GM03348 (cell line): ENCODE measurements around the gene ZCCHC14.
"Not testable (repeated sequence)": the region's sequence is repeated elsewhere in the genome, so short reads cannot be mapped to it uniquely, and the experiment has no call there.

ENCODE experiments used
- DNase-seq: peaks from one replicate; pipeline ENCODE4 v3.0.0; 2012; ENCODE audit warnings: low spot score

ZCCHC14 gene

GRCh38 chr16:87524407-87524806, 31.6 kb upstream of the ZCCHC14 start:
- no peak for DNase-seq

- DNase-seq = not testable (repeated sequence)
Measured at GRCh38 chr16:87523605-87524004, 30.8 kb upstream of the ZCCHC14 start.

- DNase-seq = not testable (repeated sequence)
Measured at GRCh38 chr16:87521764-87522163, 28.9 kb upstream of the ZCCHC14 start.

DNA sequence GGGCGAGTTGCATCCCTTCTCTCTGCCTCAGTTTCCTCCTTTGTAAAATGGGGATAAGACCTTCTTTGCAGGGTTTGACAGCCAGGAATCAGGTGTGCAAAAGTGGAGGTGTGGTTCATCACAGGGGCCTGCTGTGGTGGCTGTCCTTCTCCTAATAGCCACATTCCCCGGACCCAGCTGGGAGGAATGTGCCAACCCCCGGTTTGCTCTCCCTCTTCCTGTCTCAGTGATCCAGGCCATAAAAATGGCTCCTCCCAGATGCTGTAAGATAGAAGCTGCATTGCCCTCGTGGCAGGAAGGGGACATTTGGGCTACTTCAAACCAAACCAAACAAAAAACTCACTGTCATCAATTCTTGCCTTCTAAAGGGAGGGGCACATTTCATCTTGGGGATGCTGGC, 26.3 kb upstream of the ZCCHC14 start:
- peak; percentile 53 for DNase-seq

- DNase-seq = peak; percentile 72
Measured at GRCh38 chr16:87518430-87519051, 25.7 kb upstream of the ZCCHC14 start.

- peak; percentile 65 for DNase-seq
Measured at GRCh38 chr16:87517610-87518429, 25.0 kb upstream of the ZCCHC14 start.

DNA sequence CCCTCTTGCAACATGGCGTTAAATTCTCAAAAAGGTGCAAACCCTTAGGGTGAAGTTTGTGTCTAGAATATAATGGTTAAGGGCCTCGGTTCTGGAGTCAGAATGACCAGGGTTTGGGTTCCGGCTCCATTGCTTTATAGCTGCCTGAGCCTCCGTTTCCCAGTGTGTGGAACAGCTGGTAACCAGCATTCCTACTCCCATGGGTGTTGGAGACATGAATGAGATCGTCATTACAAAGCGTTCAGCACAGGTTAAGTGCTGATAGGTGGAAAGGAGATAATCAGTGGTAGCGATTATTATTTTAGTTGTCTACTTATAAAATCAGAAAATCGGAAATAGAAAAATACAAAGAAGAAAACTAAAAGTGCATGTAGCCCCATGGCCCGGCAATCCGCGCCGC, 23.5 kb upstream of the ZCCHC14 start:
- no peak for DNase-seq

- DNase-seq = no peak
Measured at GRCh38 chr16:87515475-87516330, 22.9 kb upstream of the ZCCHC14 start.

- DNase-seq = not testable (repeated sequence)
Measured at GRCh38 chr16:87509778-87510177, 17.0 kb upstream of the ZCCHC14 start.

DNA sequence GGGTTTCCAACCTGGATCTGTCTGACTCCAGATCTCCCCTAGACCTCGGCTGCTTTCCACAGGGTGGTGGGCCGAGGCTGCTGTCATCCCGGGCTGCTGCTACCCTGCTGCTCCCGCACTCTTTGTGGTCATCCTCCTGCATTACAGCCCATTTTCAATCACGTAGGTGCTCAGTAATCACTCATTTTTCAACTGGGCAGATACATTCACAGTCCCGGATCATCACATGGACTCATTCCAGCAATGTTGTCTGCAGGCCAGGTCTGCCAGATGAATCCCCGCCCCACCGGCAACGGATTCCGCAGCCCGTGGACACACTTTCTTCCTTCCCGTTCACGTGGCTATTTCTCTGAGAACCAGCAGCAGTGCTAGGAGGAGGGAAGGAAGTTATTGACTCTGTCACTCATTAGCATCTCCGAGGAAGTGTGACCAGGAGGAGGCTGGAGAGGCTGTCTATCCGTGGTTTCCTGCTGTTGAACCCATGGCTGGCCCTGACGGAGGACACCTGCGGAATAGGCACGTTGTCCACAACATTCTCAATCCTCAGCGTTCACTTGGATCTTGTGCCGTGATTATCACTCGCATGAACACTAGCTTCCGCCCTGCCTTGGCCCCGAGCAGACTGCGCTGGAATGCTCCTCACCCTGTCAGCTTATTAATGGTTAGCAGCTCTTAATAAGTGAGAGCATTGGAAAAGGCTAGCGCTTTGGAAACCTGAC, 14.7 kb upstream of the ZCCHC14 start:
- no peak for DNase-seq

GRCh38 chr16:87506423-87507350, 13.9 kb upstream of the ZCCHC14 start:
- no peak for DNase-seq

DNA sequence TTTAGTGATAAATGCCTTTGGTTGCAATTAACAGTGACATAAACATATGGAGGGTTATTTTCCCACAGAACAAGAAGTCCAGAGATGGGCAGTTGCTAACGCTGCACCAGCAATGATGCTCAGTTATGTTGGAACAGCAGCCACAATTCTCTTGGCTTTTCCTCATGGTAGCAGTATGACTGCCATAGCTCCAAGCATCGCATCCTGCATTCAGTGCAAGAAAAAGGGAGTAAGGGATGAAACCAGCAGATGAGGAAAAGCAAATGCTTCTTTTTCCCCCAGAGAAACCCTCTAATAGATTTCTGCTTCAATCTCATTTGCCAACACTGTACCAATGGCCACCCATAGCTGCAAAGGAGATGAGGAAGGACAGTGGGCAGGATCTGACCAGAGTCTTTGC, 13.0 kb upstream of the ZCCHC14 start:
- DNase-seq = no peak

DNA sequence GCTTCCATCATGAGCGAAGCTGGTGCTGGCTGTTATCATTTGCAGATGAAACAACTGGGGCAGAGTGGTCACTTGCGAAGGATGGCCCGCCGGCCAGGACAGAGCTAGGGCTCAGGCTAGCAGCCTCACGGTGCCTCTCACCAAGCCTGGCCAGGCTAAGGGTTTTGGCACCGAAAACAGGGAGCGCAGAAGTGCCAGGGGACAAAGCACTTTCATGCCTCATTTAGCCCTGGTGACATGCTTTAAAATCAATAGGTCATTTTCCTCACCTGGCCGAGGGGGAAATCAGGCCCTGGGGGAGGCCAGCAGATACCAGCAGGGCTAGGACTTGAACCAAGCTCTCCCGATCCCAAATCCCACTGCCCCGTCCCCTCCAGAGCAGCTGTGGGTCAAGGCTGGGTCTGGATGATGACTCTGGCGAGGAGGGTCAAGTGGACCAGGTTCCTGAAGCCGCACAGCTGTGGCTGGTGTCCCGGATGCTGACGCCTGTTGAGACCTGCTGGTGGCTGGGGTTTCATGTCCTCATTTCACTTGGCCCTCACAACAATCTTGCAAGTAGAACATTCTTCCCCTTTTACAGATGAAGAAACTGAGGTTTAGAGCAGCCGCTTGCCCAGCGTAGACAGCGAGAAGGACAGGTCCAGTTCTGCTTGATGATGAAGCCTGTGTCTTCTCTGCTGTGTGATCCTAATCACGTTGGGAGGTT, 10.6 kb upstream of the ZCCHC14 start:
- not testable (repeated sequence) for DNase-seq

DNA sequence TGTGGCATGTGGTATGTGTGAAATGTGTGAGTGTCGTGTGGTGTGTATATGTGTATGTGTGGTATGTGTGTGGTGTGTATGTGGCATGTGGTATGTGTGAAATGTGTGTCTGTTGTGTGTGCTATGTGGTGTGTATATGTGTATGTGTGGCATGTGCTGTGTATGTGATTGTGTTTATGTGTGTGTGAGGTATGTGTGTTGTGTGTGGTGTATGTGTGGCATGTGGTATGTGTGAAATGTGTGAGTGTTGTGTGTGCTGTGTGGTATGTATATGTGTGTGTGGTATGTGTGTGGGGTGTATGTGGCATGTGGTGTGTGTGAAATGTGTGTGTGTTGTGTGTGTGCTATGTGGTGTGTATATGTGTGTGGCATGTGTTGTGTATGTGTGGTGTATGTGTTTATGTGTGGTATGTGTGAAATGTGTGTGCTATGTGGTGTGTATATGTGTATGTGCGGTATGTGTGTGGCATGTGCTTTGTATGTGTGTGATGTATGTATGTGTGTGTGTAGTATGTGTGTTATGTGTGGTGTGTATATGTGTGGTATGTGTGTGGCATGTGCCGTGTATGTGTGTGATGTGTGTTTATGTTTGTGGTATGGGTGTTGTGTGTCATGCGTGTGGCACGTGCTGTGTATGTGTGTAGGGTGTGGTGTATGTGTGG, 9.6 kb upstream of the ZCCHC14 start:
- DNase-seq = no peak

- DNase-seq = no peak
Measured at GRCh38 chr16:87501117-87501516, 8.3 kb upstream of the ZCCHC14 start.

GRCh38 chr16:87499189-87499486, 6.3 kb upstream of the ZCCHC14 start:
- peak; percentile 72 for DNase-seq

DNA sequence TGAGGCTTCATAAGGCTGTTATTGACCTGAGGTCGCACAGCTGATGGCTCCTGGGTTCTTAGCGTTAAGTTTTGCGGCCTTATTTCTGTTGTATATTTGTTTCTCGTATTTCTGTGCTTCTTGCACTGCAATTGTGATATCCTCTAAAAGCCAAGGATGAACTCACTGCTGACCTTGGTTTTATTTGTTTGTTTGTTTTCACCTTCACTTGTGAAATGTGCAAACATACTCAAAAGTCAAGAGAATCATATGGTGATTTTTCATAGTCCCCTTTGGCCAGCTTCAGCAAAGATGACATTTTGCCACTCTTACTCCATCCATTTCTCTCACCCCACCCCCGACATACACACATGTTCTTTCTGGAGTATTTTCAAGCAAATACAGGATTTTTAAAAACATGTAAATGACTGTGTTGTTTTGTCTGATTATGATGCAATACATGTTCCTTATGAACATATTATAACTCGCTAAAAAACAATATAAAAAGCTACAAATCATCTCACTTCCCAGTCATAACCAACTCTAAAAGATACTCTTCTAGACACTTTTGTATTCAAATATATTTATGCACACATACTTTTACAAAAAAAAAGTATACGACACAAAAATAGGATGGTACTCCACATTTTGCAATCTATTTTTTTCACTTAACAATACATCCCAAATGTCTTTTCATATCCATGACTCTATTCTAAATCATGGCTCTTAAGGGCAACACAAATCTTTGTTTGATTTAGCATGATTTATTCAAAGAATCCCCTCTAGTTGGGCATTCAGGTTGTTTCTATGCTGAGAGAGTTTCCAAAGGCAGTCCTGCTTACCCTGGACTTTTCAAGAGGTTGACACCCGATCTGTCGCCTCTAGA, 5.7 kb upstream of the ZCCHC14 start:
- no peak for DNase-seq

GRCh38 chr16:87497767-87498290, 5.0 kb upstream of the ZCCHC14 start:
- not testable (repeated sequence) for DNase-seq
